Measurements from ENCODE around the gene RPS6KA2.
A peak's percentile ranks its signal among the peaks of the same experiment; 100 is the strongest.

Gene RPS6KA2

GRCh38 chr6:166633732-166634535, 6.9 kb upstream of the RPS6KA2 start:
- DNase-seq = peak; percentile 18

GRCh38 chr6:166632731-166633130, 5.7 kb upstream of the RPS6KA2 start:
- DNase-seq = no peak

GRCh38 chr6:166630462-166630861, 3.4 kb upstream of the RPS6KA2 start:
- DNase-seq = no peak

- DNase-seq = peak; percentile 2
These were observed 2.6 kb upstream of the RPS6KA2 start for GRCh38 chr6:166629628-166630027.

- peak; percentile 86 for DNase-seq
These were observed 1.1 kb upstream of the RPS6KA2 start for GRCh38 chr6:166627875-166628801.

GRCh38 chr6:166626177-166627032, 646 bp downstream of the RPS6KA2 start:
- peak; percentile 88 for DNase-seq

- no peak for DNase-seq
These were observed 1.7 kb downstream of the RPS6KA2 start for GRCh38 chr6:166625356-166625755.

- DNase-seq = no peak
These were observed 2.8 kb downstream of the RPS6KA2 start for GRCh38 chr6:166624275-166624674.

GRCh38 chr6:166623318-166623717, 3.7 kb downstream of the RPS6KA2 start:
- peak; percentile 51 for DNase-seq

- no peak for DNase-seq
These were observed 5.9 kb downstream of the RPS6KA2 start for GRCh38 chr6:166621114-166621540.

- no peak for DNase-seq
These were observed 6.5 kb downstream of the RPS6KA2 start for GRCh38 chr6:166620478-166621113.

GRCh38 chr6:166619912-166620311, 7.1 kb downstream of the RPS6KA2 start:
- no peak for DNase-seq

- DNase-seq = no peak
These were observed 7.9 kb downstream of the RPS6KA2 start for GRCh38 chr6:166618866-166619761.

- DNase-seq = no peak
These were observed 8.8 kb downstream of the RPS6KA2 start for GRCh38 chr6:166618251-166618650.

GRCh38 chr6:166617359-166617758, 9.7 kb downstream of the RPS6KA2 start:
- no peak for DNase-seq

- DNase-seq = no peak
These were observed 10.5 kb downstream of the RPS6KA2 start for GRCh38 chr6:166616261-166617238.

- no peak for DNase-seq
These were observed 11.8 kb downstream of the RPS6KA2 start for GRCh38 chr6:166615059-166615770.

GRCh38 chr6:166614589-166614988, 12.5 kb downstream of the RPS6KA2 start:
- no peak for DNase-seq

- DNase-seq = no peak
These were observed 12.9 kb downstream of the RPS6KA2 start for GRCh38 chr6:166614171-166614583.

Data from DMS53 (cell line).